Measurements from ENCODE around the gene HYAL3. TPM values are rescaled to one million over a fixed set of nuclear protein-coding genes. Genes with fewer than 3 reads are reported as not detected.

HYAL3 gene
- polyA plus RNA-seq, 3 donors = 3.4 to 5.8 (median 4.9) TPM

GRCh38 chr3:50296721-50297383 is 2.4 kb downstream of the HYAL3 start:
- no peak overlapping the region for H2AFZ ChIP-seq (ENCODE audit: insufficient read depth, low read depth, low read length, poor library complexity, severe bottlenecking)
- no peak overlapping the region for H3K4me3 ChIP-seq (replicated peaks in 1 of 3; ENCODE audit: low read depth in 2 of 3, low read length in 3 of 3)
- H3K4me2 ChIP-seq (replicated peaks; ENCODE audit: extremely low read depth, low read length, poor library complexity, severe bottlenecking) = no peak overlapping the region
- intact Hi-C loops (cut with micrococcal nuclease) = loop anchor here (5.0 kb wide), 1 partner anchor 40 kb away; no protein-coding TSS in a partner anchor
- no peaks in the 10 kb centered on the region for H4K20me1 ChIP-seq (ENCODE audit: insufficient read depth, low read length)
- H3K27ac ChIP-seq (ENCODE audit: low read depth in 1 of 2, low read length in 2 of 2) = no peak overlapping the region
- no peaks in the 10 kb centered on the region for H3K36me3 ChIP-seq (replicated peaks in 1 of 2; ENCODE audit: control insufficient read depth in 1 of 2, insufficient read depth in 2 of 2, low read length in 2 of 2)
- H3K4me3 Mint-ChIP-seq = no peak overlapping the region
- H3K27me3 ChIP-seq (ENCODE audit: control insufficient read depth in 2 of 2, insufficient read depth in 2 of 2, low read length in 2 of 2) = no peaks in the 10 kb centered on the region
- H3K36me3 Mint-ChIP-seq = peaks cover 2 to 9% of the 10 kb centered on the region in 2 donors
- WGBS (ENCODE audit: insufficient coverage) = 94% methylated on average over 12 of the region's 18 CpGs
- peak overlapping the region in 3 of 7 donors; percentile 65 to 99 (median 86) for H3K27ac Mint-ChIP-seq
- DNase-seq = peak in 1 of 3 donors; percentile 9
- H3K9ac ChIP-seq (ENCODE audit: insufficient read depth, low read length, poor library complexity, severe bottlenecking) = no peak overlapping the region
- H3K9me3 ChIP-seq (replicated peaks in 1 of 2; ENCODE audit: control insufficient read depth in 1 of 2, insufficient read depth in 1 of 2, low read length in 2 of 2) = no peaks in the 10 kb centered on the region
- H3K4me1 Mint-ChIP-seq = peaks cover 40% of the 10 kb centered on the region
- H3K27me3 Mint-ChIP-seq (ENCODE audit: low read depth in 3 of 3) = no peaks in the 10 kb centered on the region
- peaks cover 36% of the 10 kb centered on the region for H3K79me2 ChIP-seq (ENCODE audit: insufficient read depth, low read length)
- TF ChIP-seq CTCF (IDR thresholded peaks at IDR 0.05) = no peak
- H3K9me3 Mint-ChIP-seq = no peaks in the 10 kb centered on the region
- peaks cover 39 to 49% of the 10 kb centered on the region in 2 donors for H3K4me1 ChIP-seq (ENCODE audit: control insufficient read depth in 1 of 2, insufficient read depth in 2 of 2, low read length in 2 of 2)

GRCh38 chr3:50295553-50296431 is 3.4 kb downstream of the HYAL3 start:
- no peaks in the 10 kb centered on the region for H3K27me3 ChIP-seq (ENCODE audit: control insufficient read depth in 2 of 2, insufficient read depth in 2 of 2, low read length in 2 of 2)
- no peak overlapping the region for H3K4me3 Mint-ChIP-seq
- H3K27ac Mint-ChIP-seq = peak overlapping the region in 2 of 7 donors; percentile 28 to 83
- H3K4me3 ChIP-seq (replicated peaks in 1 of 3; ENCODE audit: low read depth in 2 of 3, low read length in 3 of 3) = no peak overlapping the region
- H3K36me3 Mint-ChIP-seq = peaks cover 3 to 9% of the 10 kb centered on the region in 2 donors
- H3K9me3 Mint-ChIP-seq = no peaks in the 10 kb centered on the region
- H4K20me1 ChIP-seq (ENCODE audit: insufficient read depth, low read length) = no peaks in the 10 kb centered on the region
- no peak for TF ChIP-seq CTCF (IDR thresholded peaks at IDR 0.05)
- no peak overlapping the region for H3K9ac ChIP-seq (ENCODE audit: insufficient read depth, low read length, poor library complexity, severe bottlenecking)
- DNase-seq = peak in 1 of 3 donors; percentile 3
- H3K4me2 ChIP-seq (replicated peaks; ENCODE audit: extremely low read depth, low read length, poor library complexity, severe bottlenecking) = no peak overlapping the region
- peaks cover 37% of the 10 kb centered on the region for H3K79me2 ChIP-seq (ENCODE audit: insufficient read depth, low read length)
- WGBS (ENCODE audit: insufficient coverage) = 97% methylated on average over 7 of the region's 8 CpGs
- intact Hi-C loops (cut with micrococcal nuclease) = loop anchor here (5.0 kb wide), 1 partner anchor 42 kb away; no protein-coding TSS in a partner anchor
- no peak overlapping the region for H2AFZ ChIP-seq (ENCODE audit: insufficient read depth, low read depth, low read length, poor library complexity, severe bottlenecking)
- H3K27ac ChIP-seq (ENCODE audit: low read depth in 1 of 2, low read length in 2 of 2) = no peak overlapping the region
- no peaks in the 10 kb centered on the region for H3K27me3 Mint-ChIP-seq (ENCODE audit: low read depth in 3 of 3)
- no peaks in the 10 kb centered on the region for H3K9me3 ChIP-seq (replicated peaks in 1 of 2; ENCODE audit: control insufficient read depth in 1 of 2, insufficient read depth in 1 of 2, low read length in 2 of 2)
- no peaks in the 10 kb centered on the region for H3K36me3 ChIP-seq (replicated peaks in 1 of 2; ENCODE audit: control insufficient read depth in 1 of 2, insufficient read depth in 2 of 2, low read length in 2 of 2)
- H3K4me1 Mint-ChIP-seq = peaks cover 42% of the 10 kb centered on the region
- H3K4me1 ChIP-seq (ENCODE audit: control insufficient read depth in 1 of 2, insufficient read depth in 2 of 2, low read length in 2 of 2) = peaks cover 44 to 54% of the 10 kb centered on the region in 2 donors

Measured in CD14-positive monocyte (primary cell).